Vagina (tissue), 2 donors: ENCODE measurements around the gene PAMR1. TPM values are rescaled to one million over a fixed set of nuclear protein-coding genes. Genes with fewer than 3 reads are reported as not detected.

ENCODE experiments used
- DNase-seq, 2 donors: peaks; one replicate each; pipeline ENCODE4 v3.0.0-alpha.2; 2017; ENCODE audit errors: extremely low spot score in 2 of 2
- H3K27ac ChIP-seq: fragments of 200-600 bp; sonication (generic); one replicate; pipeline ENCODE4 v1.5.1; 2019
- H3K27me3 ChIP-seq: fragments of 200-600 bp; sonication (generic); one replicate; pipeline ENCODE4 v1.5.1; 2019
- H3K36me3 ChIP-seq, 2 donors: fragments of 200-600 bp; sonication (generic); one replicate each; pipeline ENCODE4 v1.5.1; 2017 to 2019
- H3K4me1 ChIP-seq: fragments of 200-600 bp; sonication (generic); one replicate; pipeline ENCODE4 v1.5.1; 2019
- H3K4me3 ChIP-seq, 2 donors: fragments of 200-600 bp; sonication (generic); 1 replicate in 1 of 2; 2 replicates in 1 of 2; pipeline ENCODE4 v1.5.1; 2016 to 2019
- H3K9me3 ChIP-seq: fragments of 200-600 bp; sonication (generic); one replicate; pipeline ENCODE4 v1.5.1; 2019
- CTCF ChIP-seq, 3 experiments: fragments of 450-650 bp in 2 of 3; fragments of 200-600 bp in 1 of 3; sonication (generic) in 1 of 3; IDR thresholded peaks; one replicate each; pipeline ENCODE4 v1.5.1; 2017 to 2019; ENCODE audit warnings: antibody characterized with exemption in 3 of 3, mild to moderate bottlenecking in 2 of 3, moderate library complexity in 2 of 3
- POLR2A ChIP-seq, 2 donors: fragments of 450-650 bp; IDR thresholded peaks; one replicate each; pipeline ENCODE4 v1.6.1; 2017; ENCODE audit warnings: antibody characterized with exemption in 2 of 2, mild to moderate bottlenecking in 2 of 2, moderate library complexity in 2 of 2
- POLR2AphosphoS5 ChIP-seq, 2 donors: sonication (generic); formaldehyde crosslinking; IDR thresholded peaks; one replicate each; pipeline ENCODE4 v1.9.0; 2017; ENCODE audit warnings: antibody characterized with exemption in 2 of 2, mild to moderate bottlenecking in 2 of 2, low read depth in 1 of 2; ENCODE audit not compliant: insufficient read depth in 1 of 2
- intact Hi-C: fragments of 100-400 bp; cut with DNase I; formaldehyde crosslinking; loops from one replicate; pipeline ENCODE4 v1.15.1; 2023
- total RNA-seq: library from RNA; depleted of rRNA; stranded (reverse); fragments of >200 nt; gene quantifications from one replicate; pipeline ENCODE4 v1.2.3, GENCODE V29; 2016

PAMR1 gene
- total RNA-seq, 1 donor from 2014 or later, result 46.7 TPM

DNA sequence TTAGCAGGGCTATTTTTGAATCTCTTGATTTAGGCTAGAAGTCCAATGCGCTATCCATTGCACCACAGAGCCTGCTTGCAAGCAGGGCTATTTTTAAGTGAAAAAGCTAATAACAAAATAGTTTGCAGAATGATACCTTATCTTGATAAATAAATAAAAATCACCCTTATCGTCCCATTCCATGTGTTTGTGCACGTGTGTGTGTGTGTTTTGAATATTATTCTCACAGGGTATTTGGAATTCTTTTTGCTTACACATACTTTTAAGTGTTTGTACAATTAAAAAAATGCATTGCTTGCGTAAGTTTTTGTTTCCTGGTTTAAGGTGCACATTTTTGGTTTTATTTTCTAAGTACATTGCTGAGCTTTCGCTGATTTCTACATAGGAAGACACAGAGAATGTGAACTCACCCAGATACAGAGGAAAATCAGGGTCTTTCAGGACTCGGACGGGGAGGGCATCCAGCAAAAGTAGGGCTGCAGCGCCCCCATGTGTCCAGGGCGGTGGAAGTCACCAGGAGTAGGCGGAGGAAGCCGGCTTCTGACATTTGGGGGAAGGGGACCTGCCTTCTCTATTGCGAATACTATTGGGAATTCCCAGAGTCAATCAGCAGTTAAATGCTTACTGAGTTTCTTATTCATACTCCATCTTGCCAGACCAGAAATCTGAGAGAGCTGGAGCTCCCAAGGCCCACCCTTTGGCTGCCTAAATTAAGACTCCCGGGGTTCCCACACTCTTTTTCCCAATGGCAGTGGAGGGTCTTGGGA, 133.3 kb downstream of the PAMR1 start:
- no peak for DNase-seq
- Histone ChIP-seq H3K36me3 (no peaks in the 10 kb centered on the region), H3K27me3 (no peaks in the 10 kb centered on the region), H3K4me3 (no peak overlapping the region), H3K4me1 (peaks cover 32% of the 10 kb centered on the region), H3K9me3 (no peaks in the 10 kb centered on the region), H3K27ac (peak overlapping the region; percentile 24)
- intact Hi-C loops, result loop anchor here (5.0 to 10.0 kb wide), 2 partner anchors 397 to 465 kb away; no protein-coding TSS in a partner anchor
- TF ChIP-seq POLR2A (IDR thresholded peaks at IDR 0.05), result no peak
- TF ChIP-seq CTCF (IDR thresholded peaks at IDR 0.05), result peak; percentile 72 to 90 (median 75)
- no peak for TF ChIP-seq POLR2AphosphoS5 (IDR thresholded peaks at IDR 0.05; ENCODE audit: insufficient read depth in 1 of 2, low read depth in 1 of 2)

GRCh38 chr11:35390737-35391682, 134.4 kb downstream of the PAMR1 start:
- Histone ChIP-seq H3K27me3 (no peaks in the 10 kb centered on the region), H3K27ac (peak overlapping the region; percentile 24), H3K9me3 (no peaks in the 10 kb centered on the region), H3K4me1 (peaks cover 32% of the 10 kb centered on the region), H3K36me3 (no peaks in the 10 kb centered on the region), H3K4me3 (no peak overlapping the region)
- TF ChIP-seq POLR2A (IDR thresholded peaks at IDR 0.05) (no peak), POLR2AphosphoS5 (IDR thresholded peaks at IDR 0.05; ENCODE audit: insufficient read depth in 1 of 2, low read depth in 1 of 2) (peak in 1 of 2 donors; percentile 47), CTCF (IDR thresholded peaks at IDR 0.05) (no peak)
- no peak for DNase-seq
- intact Hi-C loops, result loop anchor here (5.0 to 10.0 kb wide), 2 partner anchors 396 to 464 kb away; no protein-coding TSS in a partner anchor

DNA sequence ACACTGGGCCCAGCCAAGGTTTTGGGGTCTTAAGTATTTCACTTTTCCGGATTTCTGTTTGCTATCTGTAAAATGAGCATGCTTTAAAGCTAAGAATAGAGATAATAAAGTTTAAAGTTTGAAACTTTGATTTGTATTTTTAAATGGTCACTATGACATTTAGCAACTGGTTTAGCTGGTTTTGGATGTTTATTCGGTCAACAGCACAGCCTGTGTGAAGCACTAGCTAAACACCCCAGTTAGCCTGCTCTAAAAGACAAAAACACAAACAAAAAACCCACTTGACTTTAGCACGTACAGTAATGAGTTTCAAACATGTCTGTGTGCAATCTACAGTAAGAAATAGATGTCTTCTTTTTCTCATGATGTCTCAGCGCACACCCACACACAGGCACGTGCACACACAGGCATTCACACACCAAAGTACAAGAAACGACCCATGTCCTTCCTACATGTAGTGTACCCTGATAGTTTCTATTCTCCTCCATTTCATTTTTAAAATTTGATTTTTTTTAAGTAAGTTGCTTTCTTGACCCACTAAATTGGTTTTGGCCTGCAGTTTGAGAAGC, 135.4 kb downstream of the PAMR1 start:
- no peak overlapping the region for H3K4me3 ChIP-seq
- H3K4me1 ChIP-seq, result peaks cover 32% of the 10 kb centered on the region
- H3K9me3 ChIP-seq, result no peaks in the 10 kb centered on the region
- H3K27me3 ChIP-seq, result no peaks in the 10 kb centered on the region
- peak overlapping the region; percentile 33 for H3K27ac ChIP-seq
- TF ChIP-seq POLR2AphosphoS5 (IDR thresholded peaks at IDR 0.05; ENCODE audit: insufficient read depth in 1 of 2, low read depth in 1 of 2), result no peak
- no peak for TF ChIP-seq CTCF (IDR thresholded peaks at IDR 0.05)
- TF ChIP-seq POLR2A (IDR thresholded peaks at IDR 0.05), result no peak
- H3K36me3 ChIP-seq, result no peaks in the 10 kb centered on the region
- DNase-seq, result peak in 1 of 2 donors; percentile 5
- intact Hi-C loops, result loop anchor here (5.0 to 10.0 kb wide), 2 partner anchors 395 to 463 kb away; no protein-coding TSS in a partner anchor

- intact Hi-C loops, result no loop called here
Observed at GRCh38 chr11:35389112-35389511, 136.3 kb downstream of the PAMR1 start.

More at GRCh38 chr11:35389112-35389511, 136.3 kb downstream of the PAMR1 start:
- H3K27ac ChIP-seq, result peak overlapping the region; percentile 33
- TF ChIP-seq CTCF (IDR thresholded peaks at IDR 0.05) (no peak), POLR2AphosphoS5 (IDR thresholded peaks at IDR 0.05; ENCODE audit: insufficient read depth in 1 of 2, low read depth in 1 of 2) (no peak), POLR2A (IDR thresholded peaks at IDR 0.05) (no peak)
- no peaks in the 10 kb centered on the region for H3K36me3 ChIP-seq
- no peak overlapping the region for H3K4me3 ChIP-seq
- H3K27me3 ChIP-seq, result no peaks in the 10 kb centered on the region
- H3K9me3 ChIP-seq, result no peaks in the 10 kb centered on the region
- peaks cover 32% of the 10 kb centered on the region for H3K4me1 ChIP-seq
- peak in 1 of 2 donors; percentile 10 for DNase-seq
